DMS 273 (cell line): ENCODE data around the gene TTLL11.

Experiments used
- DNase-seq: peaks from one replicate; lab custom pipeline; 2025; ENCODE audit not compliant: unreplicated experiment; lab: John Stamatoyannopoulos, UW

TTLL11 gene

GRCh38 chr9:122110100-122110833 lies 17.2 kb upstream of the TTLL11 start:
- no peak for DNase-seq

- no peak for DNase-seq
These were observed 16.1 kb upstream of the TTLL11 start for GRCh38 chr9:122109035-122109813.

GRCh38 chr9:122107291-122107805 lies 14.2 kb upstream of the TTLL11 start:
- no peak for DNase-seq

GRCh38 chr9:122106576-122106975 lies 13.5 kb upstream of the TTLL11 start:
- DNase-seq = no peak

GRCh38 chr9:122103985-122104384 lies 10.9 kb upstream of the TTLL11 start:
- DNase-seq = no peak

- DNase-seq = no peak
These were observed 9.0 kb upstream of the TTLL11 start for GRCh38 chr9:122102156-122102555.

GRCh38 chr9:122100756-122101155 lies 7.6 kb upstream of the TTLL11 start:
- no peak for DNase-seq

GRCh38 chr9:122099271-122099869 lies 6.3 kb upstream of the TTLL11 start:
- DNase-seq = peak; percentile 89

- DNase-seq = no peak
These were observed 4.7 kb upstream of the TTLL11 start for GRCh38 chr9:122097679-122098315.

- DNase-seq = no peak
These were observed 3.7 kb upstream of the TTLL11 start for GRCh38 chr9:122096620-122097415.

- peak; percentile 79 for DNase-seq
These were observed 2.1 kb upstream of the TTLL11 start for GRCh38 chr9:122095010-122095767.

- DNase-seq = peak; percentile 35
These were observed 1.2 kb downstream of the TTLL11 start for GRCh38 chr9:122091682-122092592.

- peak; percentile 25 for DNase-seq
These were observed 2.1 kb downstream of the TTLL11 start for GRCh38 chr9:122090981-122091380.

GRCh38 chr9:122090287-122090883 lies 2.7 kb downstream of the TTLL11 start:
- DNase-seq = no peak

GRCh38 chr9:122088880-122089706 lies 4.0 kb downstream of the TTLL11 start:
- peak; percentile 57 for DNase-seq

GRCh38 chr9:122087406-122088200 lies 5.5 kb downstream of the TTLL11 start:
- DNase-seq = peak; percentile 76

- no peak for DNase-seq
These were observed 6.2 kb downstream of the TTLL11 start for GRCh38 chr9:122086873-122087272.
